Ishikawa (cell line): ENCODE results near the gene ATL1.
A peak's percentile ranks its signal among the peaks of the same experiment; 100 is the strongest.

ENCODE experiments used
- CEBPB ChIP-seq: IDR thresholded peaks from 2 replicates; pipeline ENCODE4 v1.6.1; 2012
- CREB1 ChIP-seq: IDR thresholded peaks from 2 replicates; pipeline ENCODE4 v1.6.1; 2012; ENCODE audit warnings: low read depth
- EGR1 ChIP-seq: IDR thresholded peaks from 2 replicates; pipeline ENCODE4 v1.6.1; 2012
- EP300 ChIP-seq: IDR thresholded peaks from 2 replicates; pipeline ENCODE4 v1.6.1; 2012; ENCODE audit warnings: borderline replicate concordance
- FOXM1 ChIP-seq: IDR thresholded peaks from 2 replicates; pipeline ENCODE4 v1.6.1; 2012; ENCODE audit warnings: low read depth, borderline replicate concordance
- NFIC ChIP-seq: IDR thresholded peaks from 2 replicates; pipeline ENCODE4 v1.6.1; 2012
- RAD21 ChIP-seq: IDR thresholded peaks from 2 replicates; pipeline ENCODE4 v1.6.1; 2012; ENCODE audit warnings: low read depth
- TAF1 ChIP-seq: IDR thresholded peaks from 2 replicates; pipeline ENCODE4 v1.6.1; 2012; ENCODE audit warnings: low read depth, mild to moderate bottlenecking
- TCF12 ChIP-seq: IDR thresholded peaks from 2 replicates; pipeline ENCODE4 v1.6.1; 2012; ENCODE audit warnings: low read depth
- TEAD4 ChIP-seq: IDR thresholded peaks from 2 replicates; pipeline ENCODE4 v1.6.1; 2012
- YY1 ChIP-seq: IDR thresholded peaks from 2 replicates; pipeline ENCODE4 v1.6.1; 2012; ENCODE audit warnings: low read depth
- ZBTB7A ChIP-seq: IDR thresholded peaks from 2 replicates; pipeline ENCODE4 v1.6.1; 2012; ENCODE audit warnings: low read depth
- TF ChIP-seq, protein P1 (sequence below): IDR thresholded peaks from 2 replicates; pipeline ENCODE4 v1.6.1; 2012
- TF ChIP-seq, protein P2 (sequence below): IDR thresholded peaks from 2 replicates; pipeline ENCODE4 v1.6.1; 2012
- TF ChIP-seq, protein P3 (sequence below): IDR thresholded peaks from 2 replicates; pipeline ENCODE4 v1.6.1; 2012; ENCODE audit warnings: low read depth, mild to moderate bottlenecking

The ATL1 gene

DNA sequence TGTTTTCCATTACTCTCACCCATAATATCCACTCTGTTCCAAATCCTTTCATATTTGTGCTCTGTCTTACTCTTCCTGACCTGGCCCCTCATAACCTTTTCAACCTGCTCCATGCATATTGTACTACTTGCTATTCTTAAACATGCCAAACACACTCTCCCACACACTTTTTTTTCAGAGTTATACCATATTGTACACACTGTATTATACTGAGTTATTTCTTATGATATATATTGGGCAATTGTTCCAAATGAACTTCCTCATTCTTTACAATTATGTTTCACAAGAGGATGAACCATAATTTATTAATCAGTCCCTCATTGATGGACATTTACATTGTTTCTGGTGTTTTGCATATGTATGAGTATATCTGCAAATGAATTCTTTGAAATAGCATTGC lies 18.5 kb downstream of the ATL1 start:
- TF ChIP-seq TAF1 (no peak), EGR1 (no peak), ZBTB7A (no peak), EP300 (no peak), YY1 (no peak), FOXM1 (no peak), RAD21 (no peak), TCF12 (no peak), CREB1 (no peak), CEBPB (no peak), TEAD4 (no peak)
- TF ChIP-seq, protein P1, sequence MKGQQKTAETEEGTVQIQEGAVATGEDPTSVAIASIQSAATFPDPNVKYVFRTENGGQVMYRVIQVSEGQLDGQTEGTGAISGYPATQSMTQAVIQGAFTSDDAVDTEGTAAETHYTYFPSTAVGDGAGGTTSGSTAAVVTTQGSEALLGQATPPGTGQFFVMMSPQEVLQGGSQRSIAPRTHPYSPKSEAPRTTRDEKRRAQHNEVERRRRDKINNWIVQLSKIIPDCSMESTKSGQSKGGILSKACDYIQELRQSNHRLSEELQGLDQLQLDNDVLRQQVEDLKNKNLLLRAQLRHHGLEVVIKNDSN: no peak
- TF ChIP-seq, protein P2, sequence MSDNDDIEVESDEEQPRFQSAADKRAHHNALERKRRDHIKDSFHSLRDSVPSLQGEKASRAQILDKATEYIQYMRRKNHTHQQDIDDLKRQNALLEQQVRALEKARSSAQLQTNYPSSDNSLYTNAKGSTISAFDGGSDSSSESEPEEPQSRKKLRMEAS: no peak
- TF ChIP-seq, protein P3, sequence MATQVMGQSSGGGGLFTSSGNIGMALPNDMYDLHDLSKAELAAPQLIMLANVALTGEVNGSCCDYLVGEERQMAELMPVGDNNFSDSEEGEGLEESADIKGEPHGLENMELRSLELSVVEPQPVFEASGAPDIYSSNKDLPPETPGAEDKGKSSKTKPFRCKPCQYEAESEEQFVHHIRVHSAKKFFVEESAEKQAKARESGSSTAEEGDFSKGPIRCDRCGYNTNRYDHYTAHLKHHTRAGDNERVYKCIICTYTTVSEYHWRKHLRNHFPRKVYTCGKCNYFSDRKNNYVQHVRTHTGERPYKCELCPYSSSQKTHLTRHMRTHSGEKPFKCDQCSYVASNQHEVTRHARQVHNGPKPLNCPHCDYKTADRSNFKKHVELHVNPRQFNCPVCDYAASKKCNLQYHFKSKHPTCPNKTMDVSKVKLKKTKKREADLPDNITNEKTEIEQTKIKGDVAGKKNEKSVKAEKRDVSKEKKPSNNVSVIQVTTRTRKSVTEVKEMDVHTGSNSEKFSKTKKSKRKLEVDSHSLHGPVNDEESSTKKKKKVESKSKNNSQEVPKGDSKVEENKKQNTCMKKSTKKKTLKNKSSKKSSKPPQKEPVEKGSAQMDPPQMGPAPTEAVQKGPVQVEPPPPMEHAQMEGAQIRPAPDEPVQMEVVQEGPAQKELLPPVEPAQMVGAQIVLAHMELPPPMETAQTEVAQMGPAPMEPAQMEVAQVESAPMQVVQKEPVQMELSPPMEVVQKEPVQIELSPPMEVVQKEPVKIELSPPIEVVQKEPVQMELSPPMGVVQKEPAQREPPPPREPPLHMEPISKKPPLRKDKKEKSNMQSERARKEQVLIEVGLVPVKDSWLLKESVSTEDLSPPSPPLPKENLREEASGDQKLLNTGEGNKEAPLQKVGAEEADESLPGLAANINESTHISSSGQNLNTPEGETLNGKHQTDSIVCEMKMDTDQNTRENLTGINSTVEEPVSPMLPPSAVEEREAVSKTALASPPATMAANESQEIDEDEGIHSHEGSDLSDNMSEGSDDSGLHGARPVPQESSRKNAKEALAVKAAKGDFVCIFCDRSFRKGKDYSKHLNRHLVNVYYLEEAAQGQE: no peak

DNA sequence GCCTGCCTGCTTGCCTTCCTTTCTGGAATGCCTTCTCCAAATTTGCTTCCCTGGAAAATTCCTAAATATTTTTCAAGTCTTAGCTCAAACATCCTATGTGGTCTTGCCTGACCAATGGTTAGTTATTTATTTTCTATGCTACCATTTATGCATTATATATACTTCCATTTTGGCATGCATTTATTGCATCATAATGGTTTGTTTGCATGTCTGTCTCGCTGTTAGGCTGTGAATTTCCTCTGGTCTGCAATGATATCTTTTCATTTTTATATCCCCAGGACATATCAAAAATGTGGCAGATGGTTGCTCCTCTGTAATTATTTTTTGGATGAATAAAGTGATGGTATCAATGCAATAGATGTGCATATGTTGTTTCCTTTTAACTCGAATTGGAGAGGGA lies 30.5 kb downstream of the ATL1 start:
- no peak for TF ChIP-seq EP300
- no peak for TF ChIP-seq TCF12
- TF ChIP-seq, protein P3: no peak
- TF ChIP-seq CEBPB: no peak
- no peak for TF ChIP-seq RAD21
- TF ChIP-seq, protein P2: no peak
- TF ChIP-seq TAF1: no peak

DNA sequence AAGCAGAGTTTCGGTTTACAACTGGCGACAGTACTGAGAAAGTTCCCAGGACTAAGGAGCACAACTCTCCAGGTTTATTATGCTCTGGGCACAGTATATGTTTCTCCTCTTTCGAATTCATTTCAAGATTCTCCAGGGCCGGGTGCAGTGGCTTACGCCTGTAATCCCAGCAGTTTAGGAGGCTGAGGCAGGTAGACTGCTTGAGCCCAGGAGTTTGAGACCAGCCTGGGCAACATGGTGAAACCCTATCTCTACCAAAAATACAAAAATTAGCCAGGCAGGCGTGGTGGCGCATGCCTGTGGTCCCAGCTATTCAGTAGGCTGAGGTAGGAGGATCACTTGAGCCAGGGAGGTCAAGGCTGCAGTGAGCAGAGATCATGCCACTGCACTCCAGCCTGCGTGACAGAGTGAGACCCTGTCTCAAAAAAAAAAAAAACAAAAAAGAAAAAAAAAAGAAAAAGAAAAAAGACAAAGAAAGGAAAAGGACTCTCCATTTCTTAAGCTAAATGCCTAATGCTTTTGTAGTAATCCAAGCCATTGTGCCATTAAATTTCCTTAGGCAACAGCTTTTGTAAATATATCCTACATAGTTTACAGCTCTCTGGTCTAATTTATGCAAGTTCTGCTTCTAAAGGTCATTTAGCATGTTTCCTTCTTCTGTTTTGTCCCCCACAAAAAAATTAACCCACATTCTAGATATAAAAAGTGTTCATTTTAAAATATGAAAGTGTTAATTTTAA lies 34.8 kb downstream of the ATL1 start:
- TF ChIP-seq NFIC (no peak), ZBTB7A (no peak), YY1 (no peak), CREB1 (no peak), TEAD4 (no peak)
- TF ChIP-seq, protein P3: no peak

DNA sequence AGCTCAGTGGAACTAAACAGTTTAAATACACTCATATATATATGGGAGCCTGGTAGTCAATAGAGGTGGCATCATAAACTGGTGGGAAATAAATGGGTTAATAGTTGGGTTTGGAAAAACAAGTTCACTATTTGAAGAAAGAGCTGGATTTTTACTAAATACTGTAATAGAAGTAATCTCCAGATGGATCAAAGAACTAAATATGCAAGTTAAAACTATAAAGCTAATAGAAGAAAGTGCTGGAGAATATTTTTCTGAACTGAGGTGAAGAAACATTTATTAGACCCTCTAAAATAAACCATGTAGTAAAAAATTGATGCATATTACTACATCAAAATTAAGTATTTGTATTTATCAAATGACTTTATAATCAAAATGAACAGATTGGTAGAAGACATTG lies 38.8 kb downstream of the ATL1 start:
- TF ChIP-seq TAF1 (no peak), RAD21 (no peak), TCF12 (no peak), CREB1 (no peak), ZBTB7A (no peak), CEBPB (no peak)

DNA sequence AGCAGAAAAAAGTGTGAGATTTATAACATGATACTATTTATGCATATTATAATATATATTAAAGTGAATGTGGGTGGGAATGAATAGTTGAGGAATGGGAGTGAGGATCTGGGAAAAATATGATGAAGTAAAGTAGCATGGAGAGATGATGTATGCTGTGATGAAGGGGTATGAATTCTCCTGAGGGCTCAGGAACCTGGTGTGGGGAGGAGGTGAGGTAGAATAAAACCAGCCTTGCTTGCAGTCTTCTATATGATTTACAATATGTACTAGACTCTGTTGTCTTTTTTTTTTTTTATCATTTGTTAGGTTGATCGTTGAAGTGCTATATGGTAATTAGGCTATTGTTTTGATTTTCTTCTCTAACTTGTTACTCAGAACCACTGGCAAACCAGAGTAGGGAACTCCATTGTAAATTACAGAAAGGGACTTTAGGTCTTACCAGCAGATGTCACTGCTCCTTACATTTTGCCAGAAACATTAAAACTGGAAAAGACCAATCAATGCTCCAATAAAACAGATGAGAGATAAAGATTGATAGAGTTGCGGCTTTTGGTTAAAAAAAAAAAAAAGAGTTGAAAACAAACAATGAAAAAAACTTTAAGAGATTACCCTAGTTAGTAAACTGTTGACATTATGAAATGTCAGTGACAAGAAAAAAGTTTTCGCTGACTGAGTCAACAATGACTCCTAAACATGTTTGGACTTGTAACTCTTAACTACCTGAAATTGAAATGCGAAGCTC lies 39.9 kb downstream of the ATL1 start:
- TF ChIP-seq RAD21: peak; percentile 73
- no peak for TF ChIP-seq EGR1
